Stimulated activated CD4-positive, alpha-beta T cell treated with anti-CD3 and anti-CD28 coated beads, Interleukin-1b, Interleukin-23, amount 100 ng/mL, for 48 hours (primary cell): ENCODE results near the gene ETFRF1.

Experiments used
- DNase-seq: peaks from one replicate; pipeline ENCODE4 v3.0.0-alpha.2; 2020

The ETFRF1 gene

DNA sequence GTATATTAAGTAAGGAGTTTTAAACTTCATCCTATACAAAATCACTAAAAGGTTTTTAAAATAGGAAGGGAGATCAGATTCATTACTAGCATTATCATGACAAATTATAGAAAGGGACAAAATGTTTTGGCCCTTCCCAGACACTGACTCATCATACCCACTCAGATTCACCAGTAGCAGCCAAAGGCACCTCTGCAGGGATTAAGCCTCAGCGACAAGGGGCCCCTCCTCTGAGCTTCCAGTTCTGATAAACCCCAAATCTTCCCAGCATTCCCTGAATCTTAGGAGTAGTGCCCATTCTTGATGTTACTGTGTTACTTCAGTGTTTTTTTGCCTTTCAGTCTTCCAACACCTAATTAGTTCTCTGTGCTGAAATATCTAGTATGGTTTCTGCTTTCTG, 41.2 kb downstream of the ETFRF1 start:
- DNase-seq, result no peak

DNA sequence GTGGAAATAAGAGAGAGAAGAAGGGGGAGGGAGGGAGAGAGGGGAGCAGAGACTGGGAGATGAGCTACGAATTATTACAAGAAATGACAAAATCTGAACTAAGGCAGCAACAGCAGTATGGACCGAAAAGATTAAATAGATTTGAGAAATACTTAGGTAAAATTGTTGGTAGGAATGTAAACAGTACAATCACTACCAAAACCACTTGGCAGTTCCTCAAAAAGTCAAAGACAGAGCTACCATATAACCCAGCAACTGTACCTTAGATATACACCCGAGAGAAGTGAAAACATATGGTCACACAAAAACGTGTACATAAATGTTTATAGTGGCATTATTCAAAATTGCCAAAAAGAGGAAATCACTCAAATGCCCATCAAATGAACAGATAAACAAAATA, 41.6 kb downstream of the ETFRF1 start:
- no peak for DNase-seq

DNA sequence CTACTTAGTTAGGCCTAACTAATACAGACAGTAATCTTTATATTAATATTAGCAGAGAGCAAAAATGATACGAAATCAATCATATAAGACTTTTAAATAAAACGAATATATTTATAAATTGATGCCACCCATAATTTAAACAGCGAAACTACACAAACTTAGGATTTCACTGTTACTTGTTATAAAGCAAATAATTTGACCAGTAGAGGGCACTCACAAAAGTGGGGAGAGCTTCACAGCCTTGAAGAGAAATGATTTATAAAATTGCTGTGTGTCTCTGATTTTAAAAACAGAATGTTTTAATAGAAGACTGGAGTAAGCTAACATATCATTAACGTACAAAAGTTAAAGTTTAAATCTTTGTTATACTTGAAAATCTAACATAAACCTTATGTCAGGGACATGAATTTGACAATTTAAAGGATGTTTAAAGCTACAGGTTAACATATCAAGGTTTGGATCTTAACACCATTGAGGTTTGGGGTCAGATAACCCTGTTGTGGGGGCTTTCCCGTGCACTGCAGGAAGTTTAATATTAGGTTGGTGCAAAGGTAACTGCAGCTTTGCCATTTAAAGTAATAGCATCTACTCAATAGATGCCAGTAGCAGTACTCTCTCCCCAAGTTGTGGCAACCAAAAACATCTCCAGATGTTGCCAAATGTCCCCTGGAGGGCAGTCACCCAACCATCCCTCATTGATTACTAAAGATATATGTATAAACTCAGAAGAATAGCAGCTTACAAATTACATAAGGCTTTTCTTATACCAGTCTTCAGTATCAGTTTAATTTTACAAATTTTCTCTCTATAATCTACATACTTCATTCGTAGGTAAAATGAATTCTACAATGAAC, 46.4 kb downstream of the ETFRF1 start:
- no peak for DNase-seq

DNA sequence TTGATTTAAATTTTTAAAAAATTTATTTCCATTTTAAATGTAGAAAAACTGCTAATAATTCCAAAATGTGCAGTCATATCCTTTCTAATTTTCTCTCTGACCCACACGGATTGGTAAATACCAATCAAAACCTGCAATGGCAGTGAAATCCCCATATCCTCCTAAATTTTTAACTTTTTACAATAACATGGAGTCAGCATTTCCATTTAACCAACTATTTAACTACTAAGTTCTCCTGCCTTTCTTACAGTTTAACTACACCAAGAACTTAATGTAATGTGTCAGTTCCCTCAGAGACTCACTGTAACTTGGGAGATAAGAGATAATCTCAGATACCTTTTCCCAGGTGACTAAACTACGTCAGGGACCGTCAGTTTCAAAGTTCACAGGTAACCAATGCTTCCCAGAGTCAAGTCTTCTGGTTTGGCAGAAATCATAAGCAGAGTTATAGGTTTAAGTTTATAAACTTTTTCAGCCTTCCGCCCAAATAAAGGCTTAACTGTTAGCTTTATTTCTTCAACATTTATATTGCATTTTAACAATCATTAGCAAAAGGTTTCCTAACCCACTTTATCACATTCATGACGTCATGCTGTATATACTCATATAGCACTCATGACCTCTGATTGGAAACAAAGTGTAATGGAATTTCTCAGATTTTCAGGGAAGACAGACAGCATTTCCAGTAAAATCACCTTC, 48.1 kb downstream of the ETFRF1 start:
- DNase-seq, result no peak

DNA sequence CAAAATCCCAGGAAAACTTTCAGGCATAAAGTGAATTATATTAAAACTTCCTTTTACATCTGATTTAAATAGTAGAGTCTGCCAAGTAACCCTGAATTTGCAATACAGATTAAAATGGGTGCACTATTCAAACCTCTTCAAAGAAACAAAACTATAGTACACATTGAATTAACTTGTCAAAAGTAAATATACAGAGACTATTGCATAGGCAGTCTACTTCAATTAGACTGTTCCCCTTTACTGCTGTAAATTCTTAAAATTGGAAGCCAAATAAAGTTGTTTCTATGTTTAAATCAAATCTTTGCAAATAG, 48.6 kb downstream of the ETFRF1 start:
- no peak for DNase-seq

DNA sequence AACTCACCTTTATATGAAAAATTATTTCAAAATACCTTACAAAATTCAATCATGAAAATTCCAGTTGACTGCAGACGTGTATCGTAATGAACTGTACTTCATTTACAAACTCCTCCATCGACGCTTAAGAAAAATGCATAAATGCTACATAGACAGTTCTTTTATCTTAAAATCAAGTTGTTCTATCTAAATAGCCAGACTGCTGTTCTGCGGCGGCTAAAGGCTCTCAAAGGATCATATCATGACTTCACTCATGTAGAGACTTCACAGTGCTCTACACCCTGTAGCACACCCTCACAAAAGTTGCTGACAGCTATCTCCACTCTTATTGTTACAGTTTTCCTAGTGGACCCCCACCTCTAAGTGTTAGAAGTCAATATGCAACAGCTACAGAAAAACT, 50.5 kb downstream of the ETFRF1 start:
- no peak for DNase-seq

DNA sequence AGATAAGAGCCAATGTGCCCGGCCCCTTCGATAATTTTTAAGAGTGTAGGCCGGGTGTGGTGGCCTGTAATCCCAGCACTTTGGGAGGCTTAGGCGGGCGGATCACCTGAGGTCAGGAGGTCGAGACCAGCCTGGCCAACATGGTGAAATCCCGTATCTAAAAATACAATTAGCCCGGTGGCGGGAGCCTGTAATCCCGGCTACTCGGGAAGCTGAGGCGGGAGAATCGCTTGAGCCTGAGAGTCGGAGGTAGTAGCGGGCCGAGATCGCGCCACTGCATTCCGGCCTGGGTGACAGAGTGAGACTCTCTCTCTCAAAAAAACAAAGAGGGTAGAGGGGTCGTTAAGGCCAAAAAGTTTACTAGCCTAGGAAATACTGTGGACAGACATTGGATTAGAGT, 53.1 kb downstream of the ETFRF1 start:
- no peak for DNase-seq

DNA sequence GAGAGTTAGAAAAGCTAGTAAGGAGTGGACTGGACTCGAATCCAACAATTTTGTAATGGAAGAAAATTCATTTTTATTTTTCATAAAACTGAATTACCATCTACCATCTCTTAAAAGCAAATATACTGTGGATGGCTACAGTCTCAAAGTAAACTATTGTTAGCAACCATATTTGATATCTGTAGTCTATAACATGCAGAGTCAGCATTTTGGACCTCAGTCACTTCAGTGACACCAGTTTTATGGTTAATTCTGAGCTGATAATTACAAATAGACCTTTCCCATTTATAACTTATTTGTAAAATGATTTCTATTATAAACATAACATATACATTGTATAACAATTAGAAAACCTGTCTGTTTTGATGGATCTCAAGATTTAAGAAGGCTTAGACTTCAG, 53.7 kb downstream of the ETFRF1 start:
- no peak for DNase-seq

DNA sequence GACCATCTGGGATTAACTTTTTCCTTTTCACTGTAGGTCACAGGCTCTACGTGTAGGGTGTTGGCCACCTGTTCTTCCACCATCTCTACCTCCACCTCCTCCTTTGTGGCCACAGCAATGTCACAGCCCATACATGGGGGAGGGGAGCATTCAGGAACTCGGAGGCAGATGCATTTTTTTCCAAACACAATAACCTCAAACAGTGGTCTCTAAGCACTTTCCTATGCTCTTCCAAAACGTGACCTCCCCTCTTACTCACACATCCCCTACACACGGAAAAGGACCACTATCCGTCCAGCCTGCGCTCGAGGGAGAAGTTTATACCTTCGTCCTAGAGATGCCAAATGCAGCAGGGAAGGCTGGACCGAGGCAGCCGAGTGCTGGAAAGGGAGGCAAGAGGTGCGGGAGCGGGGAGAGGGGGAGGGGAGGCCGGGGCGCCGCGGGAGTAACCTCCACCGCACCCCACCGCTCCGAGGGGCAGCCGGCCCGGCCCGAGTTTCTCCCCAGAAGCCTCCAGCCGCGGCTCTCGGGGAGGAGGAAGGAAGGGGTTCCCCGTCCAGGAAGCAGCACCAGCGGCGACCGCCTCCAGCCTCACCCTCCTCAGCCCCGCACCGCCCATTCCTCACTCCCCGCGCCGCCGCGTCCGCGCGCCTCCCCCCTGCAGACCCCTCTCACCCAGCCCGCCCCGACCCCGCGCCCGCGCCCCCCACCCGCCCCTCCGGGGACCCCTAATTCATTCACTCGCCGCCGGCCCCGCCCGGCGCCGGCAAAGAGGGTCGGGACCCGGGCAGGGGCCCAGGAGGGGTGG, 55.1 kb downstream of the ETFRF1 start:
- peak; percentile 30 for DNase-seq

DNA sequence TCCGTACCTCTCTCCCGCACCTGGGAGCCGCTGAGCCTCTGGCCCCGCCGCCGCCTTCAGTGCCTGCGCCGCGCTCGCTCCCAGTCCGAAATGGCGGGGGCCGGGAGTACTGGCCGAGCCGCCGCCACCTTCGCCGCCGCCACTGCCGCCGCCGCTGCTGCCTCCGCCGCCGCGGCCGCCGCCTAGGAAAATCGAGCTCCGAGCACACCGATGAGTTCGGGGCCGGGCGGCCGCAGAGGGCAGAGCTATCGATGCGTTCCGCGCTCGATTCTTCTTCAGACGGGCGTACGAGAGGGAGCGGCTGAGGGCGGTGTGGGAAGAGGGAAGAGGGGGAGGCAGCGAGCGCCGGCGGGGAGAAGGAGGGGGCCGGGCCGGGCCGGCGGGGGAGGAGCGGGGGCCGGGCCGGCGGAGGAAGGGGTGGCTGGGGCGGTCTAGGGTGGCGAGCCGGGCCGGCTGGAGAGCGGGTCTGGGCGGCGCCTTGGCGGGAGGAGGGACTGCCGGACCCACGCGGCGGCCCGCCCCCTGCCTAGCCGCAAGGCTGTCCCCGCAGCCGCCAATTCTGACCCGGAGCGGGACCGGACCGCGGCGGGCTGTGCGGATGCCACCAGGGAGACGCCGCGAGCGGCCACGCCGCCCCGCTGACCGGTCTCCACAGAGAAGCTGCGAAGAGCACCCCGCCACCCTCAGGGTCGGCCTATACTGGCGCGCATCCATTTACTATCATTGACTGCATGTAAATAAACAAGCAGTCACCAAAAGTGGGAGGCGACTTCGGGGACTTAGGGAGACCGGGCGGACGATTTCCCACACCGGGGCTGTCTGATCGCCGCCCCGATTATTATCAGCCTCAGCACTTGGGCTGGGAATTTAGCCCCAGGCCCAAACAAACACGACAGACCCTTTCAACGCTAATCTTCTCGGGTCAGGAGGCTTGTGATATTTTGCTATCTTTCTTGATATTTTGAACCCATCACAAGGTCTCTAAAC, 56.0 kb downstream of the ETFRF1 start, which contains the start of gene KRAS:
KRAS (minus strand) TSS at position 186 of the 987 bp plus-strand sequence.
- DNase-seq, result peak; percentile 86

DNA sequence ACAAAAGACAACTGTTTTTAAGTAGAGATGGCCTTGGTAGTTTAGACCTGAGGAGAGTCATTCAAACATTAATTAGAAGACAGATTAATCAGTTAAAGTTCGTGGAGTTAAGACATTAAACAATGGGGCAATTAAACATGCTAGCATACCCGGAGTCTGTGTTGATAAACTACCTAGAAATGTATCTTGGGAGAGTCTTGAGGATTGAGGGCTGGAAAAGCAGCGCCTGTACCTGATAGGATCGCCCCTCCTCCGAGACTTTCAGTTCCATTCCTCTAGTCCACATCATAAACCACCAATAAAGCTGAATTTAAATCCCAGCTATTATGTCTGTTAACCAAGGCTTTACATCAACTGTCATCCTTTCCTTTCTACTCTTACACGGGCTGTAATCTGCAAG, 56.7 kb downstream of the ETFRF1 start:
- DNase-seq, result no peak

DNA sequence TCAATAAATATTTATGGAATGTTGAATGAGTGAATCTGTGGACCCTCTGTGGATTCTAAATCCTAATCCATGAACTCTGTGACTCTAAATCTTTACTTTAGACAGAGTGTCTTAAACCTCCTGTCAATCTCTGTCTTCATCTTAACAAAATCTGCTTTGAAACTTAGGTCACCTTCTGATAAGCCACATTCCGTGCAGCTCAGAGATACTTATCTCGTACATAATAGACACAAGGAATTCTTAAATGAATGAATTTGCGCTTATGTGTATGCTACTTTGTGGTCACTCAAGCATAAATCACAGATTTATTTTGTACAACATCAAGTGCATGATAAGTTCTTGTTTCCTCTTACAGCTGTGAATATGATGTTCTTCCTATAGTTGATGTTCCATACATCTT, 57.9 kb downstream of the ETFRF1 start:
- no peak for DNase-seq

DNA sequence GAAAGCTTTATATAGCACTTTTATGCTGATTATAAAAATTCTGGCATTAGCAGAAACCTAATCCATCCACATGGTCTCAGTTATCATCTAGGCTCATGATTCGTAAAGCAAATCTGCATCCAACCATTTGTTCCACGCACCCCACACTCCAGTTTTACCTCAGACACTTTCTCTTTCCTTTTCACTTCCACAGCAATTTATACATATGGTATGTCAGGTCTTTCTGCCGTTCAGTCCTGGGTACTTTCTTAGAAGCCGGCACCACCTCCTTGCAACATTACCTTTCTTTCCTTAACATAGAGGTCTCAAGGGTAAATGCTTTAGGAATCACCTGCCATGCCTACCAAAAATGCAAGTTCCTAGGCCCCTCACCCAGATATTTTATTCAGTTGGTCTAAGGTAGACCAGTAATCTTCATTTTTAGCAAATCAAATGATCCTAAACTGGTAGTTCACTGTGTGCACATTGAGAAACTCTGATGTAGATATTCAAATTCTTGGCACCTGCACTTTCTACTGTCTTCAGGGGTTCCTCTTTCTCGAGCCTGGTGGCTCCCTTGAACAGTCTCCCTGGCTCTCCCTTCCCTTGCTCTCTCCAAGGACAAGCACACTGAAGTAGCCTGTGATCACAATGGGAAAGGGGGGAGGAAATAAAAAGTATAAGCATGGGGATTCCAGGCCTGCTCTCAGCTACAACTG, 58.5 kb downstream of the ETFRF1 start:
- no peak for DNase-seq

DNA sequence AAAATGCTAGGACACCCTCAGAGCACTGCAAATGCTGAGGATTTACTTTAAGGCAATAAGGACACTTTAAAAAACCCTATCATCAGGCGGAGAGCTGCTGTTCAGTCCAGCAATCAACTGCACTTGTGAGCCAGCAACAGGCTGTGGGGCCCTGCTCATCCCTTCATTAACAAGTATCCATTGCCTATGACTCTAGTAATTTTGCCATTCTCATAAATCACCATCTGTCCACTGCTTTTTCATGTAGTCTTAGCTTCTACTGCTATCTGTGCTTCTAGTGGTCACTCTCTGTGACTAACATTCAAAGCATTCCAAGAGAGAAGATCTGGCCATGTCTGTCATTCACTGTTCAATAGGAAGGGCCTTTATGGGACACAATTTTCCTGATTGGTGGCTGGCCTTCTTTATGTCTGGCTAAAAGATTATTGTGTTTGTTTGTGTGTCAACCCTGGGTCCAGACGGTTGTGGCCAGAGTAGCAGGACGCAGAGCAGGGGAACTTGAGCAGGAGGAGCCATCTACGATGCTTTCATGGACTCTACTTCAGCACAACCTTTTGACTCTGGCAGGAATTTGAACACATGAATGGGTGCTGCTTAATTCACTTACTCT, 59.3 kb downstream of the ETFRF1 start:
- no peak for DNase-seq
